A549 (cell line): ENCODE measurements around the gene IPO11.

Experiments used
- CBX8 ChIP-seq: fragments of 200-600 bp; sonication (generic); IDR thresholded peaks from 2 replicates; pipeline ENCODE4 v1.6.1; 2016
- CEBPB ChIP-seq, 2 experiments: fragments of >200 bp in 1 of 2; sonication (Bioruptor Twin) in 1 of 2; formaldehyde crosslinking in 1 of 2; IDR thresholded peaks; 2 replicates each; pipeline ENCODE4 v1.6.1; 2012 to 2016
- KDM1A ChIP-seq: fragments of 200-600 bp; sonication (generic); IDR thresholded peaks from 2 replicates; pipeline ENCODE4 v1.6.1; 2016; ENCODE audit warnings: low read depth, mild to moderate bottlenecking
- TF ChIP-seq, protein P1 (sequence below): fragments of >200 bp; sonication (Bioruptor Twin); formaldehyde crosslinking; IDR thresholded peaks from 3 replicates; pipeline ENCODE4 v1.5.1; 2016

DNA sequence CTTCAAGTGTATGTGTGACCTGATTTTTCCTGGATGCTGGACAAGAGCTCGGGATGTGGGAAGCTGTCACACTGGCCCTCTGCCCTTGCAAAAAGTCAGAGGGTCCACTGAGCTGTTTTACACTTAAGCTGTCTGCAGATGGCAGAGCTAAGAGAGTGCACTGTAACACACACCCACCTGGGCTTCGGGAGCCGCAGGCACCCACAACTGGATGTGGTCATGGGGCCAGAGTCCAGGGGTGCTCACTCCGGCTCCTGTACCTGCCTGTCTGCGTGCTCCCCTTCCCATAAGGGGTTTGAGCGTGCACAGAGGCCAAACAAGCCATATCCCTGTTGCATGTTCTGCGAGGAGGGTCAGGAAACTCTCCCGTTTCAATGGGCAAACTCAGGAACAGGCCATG is 248.6 kb downstream of the IPO11 start:
- TF ChIP-seq, protein P1, sequence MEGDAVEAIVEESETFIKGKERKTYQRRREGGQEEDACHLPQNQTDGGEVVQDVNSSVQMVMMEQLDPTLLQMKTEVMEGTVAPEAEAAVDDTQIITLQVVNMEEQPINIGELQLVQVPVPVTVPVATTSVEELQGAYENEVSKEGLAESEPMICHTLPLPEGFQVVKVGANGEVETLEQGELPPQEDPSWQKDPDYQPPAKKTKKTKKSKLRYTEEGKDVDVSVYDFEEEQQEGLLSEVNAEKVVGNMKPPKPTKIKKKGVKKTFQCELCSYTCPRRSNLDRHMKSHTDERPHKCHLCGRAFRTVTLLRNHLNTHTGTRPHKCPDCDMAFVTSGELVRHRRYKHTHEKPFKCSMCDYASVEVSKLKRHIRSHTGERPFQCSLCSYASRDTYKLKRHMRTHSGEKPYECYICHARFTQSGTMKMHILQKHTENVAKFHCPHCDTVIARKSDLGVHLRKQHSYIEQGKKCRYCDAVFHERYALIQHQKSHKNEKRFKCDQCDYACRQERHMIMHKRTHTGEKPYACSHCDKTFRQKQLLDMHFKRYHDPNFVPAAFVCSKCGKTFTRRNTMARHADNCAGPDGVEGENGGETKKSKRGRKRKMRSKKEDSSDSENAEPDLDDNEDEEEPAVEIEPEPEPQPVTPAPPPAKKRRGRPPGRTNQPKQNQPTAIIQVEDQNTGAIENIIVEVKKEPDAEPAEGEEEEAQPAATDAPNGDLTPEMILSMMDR, result no peak
- TF ChIP-seq CEBPB (IDR thresholded peaks at IDR 0.05) (no peak), KDM1A (no peak), CBX8 (no peak)
